Left lung (tissue), 10 donors: ENCODE results near the gene TNP2. TPM values are rescaled to one million over a fixed set of nuclear protein-coding genes. Genes with fewer than 3 reads are reported as not detected.

ENCODE experiments used
- ATAC-seq: fragments of 200-7000 bp; cut with Tn5 transposase; one replicate; pipeline ENCODE4 v1.9.1; 2020; ENCODE audit warnings: moderate library complexity
- DNase-seq, 4 donors: peaks; one replicate each; pipeline ENCODE4 v3.0.0-alpha.2; 2013 to 2020
- H3K27ac ChIP-seq, 2 donors: fragments of 200-600 bp; sonication (generic) in 1 of 2; one replicate each; pipeline versions ENCODE4 v1.5.0 to v1.8.0; 2020 to 2021
- H3K27me3 ChIP-seq, 2 donors: fragments of 200-600 bp; sonication (generic) in 1 of 2; one replicate each; pipeline versions ENCODE4 v1.5.0 to v1.8.0; 2020 to 2021
- H3K36me3 ChIP-seq, 2 donors: fragments of 200-600 bp; sonication (generic) in 1 of 2; one replicate each; pipeline versions ENCODE4 v1.5.0 to v1.8.0; 2020 to 2021
- H3K4me1 ChIP-seq, 2 donors: fragments of 200-600 bp; one replicate each; pipeline ENCODE4 v1.8.0; 2021
- H3K4me3 ChIP-seq, 2 donors: fragments of 200-600 bp; sonication (generic) in 1 of 2; one replicate each; pipeline versions ENCODE4 v1.5.0 to v1.8.0; 2020 to 2021; ENCODE audit warnings: mild to moderate bottlenecking in 1 of 2
- H3K9me3 ChIP-seq, 2 donors: fragments of 200-600 bp; sonication (generic) in 1 of 2; one replicate each; pipeline versions ENCODE4 v1.5.0 to v1.8.0; 2020 to 2021
- intact Hi-C, 2 donors: fragments of 100-400 bp; cut with DNase I; formaldehyde crosslinking; loops; one replicate each; pipeline versions ENCODE4 v1.11.2 to v1.14.2; 2022
- polyA plus RNA-seq, 6 donors: library from polyadenylated mRNA; unstranded; fragments of 120-200 nt; gene quantifications; one replicate each; pipeline ENCODE4 v1.2.1, GENCODE V29; 2013; ENCODE audit not compliant: insufficient read length in 6 of 6
- total RNA-seq, 2 donors: library from RNA; stranded (reverse); fragmentation: NEBNext Ultra II Directional; extraction: Animal tissue kit (Norgen Biotek cat#: 25700); gene quantifications; one replicate each; pipeline ENCODE4 v1.2.1, GENCODE V29; 2021
- TF ChIP-seq, protein P1 (sequence below), 2 donors: fragments of 200-600 bp; sonication (generic) in 1 of 2; IDR thresholded peaks; one replicate each; pipeline versions ENCODE4 v1.5.0 to v1.8.0; 2021; ENCODE audit warnings: antibody characterized with exemption in 2 of 2
- donor health status: DM: no; HTN: yes; CAD: no.
- donor health status: DM: no; HTN: no; CAD: no.

Gene TNP2
- total and polyA plus RNA-seq, 8 donors = not detected

DNA sequence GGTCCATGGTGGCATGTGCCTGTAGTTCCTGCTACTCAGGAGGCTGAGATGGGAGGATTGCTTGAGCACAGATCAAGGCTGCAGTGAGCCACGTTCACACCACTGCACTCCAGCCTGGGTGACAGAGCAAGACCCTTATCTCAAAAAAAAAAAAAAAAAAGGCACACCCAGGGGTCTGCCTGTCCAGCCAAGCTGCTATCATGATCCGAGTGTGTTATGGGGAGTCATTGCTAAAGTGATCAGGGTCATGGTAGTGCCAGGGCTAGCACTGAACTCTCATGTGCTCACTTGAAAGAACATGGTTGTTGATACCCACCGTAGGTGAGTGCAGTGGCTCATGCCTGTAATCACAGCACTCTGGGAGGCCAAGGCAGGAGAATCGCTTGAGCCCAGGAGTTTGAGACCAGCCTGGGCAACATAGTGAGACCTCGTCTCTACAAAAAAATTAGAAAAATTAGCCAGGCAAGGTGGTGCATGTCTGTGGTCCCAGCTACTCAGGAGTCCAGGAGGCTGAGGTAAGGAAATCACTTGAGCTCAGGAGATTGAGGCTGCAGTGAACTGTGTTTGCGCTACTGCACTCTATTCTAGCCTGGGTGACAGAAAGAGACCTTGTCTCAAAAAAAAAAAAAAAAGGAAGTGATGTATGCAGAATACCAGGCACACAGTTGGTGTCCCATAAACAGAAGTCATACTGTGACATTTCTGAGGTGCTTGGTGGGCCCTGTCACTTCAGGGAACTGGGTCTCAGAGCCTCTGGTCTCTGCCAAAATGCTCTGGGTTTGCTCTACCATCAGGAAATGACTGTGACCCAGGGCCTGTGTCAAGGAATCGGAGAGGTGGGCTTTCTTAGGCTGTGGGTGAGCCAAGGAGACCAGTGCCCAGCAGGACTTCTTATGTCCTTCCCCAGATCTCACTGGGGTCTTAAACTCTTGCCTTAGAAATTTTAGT is 9.8 kb upstream of the TNP2 start:
- TF ChIP-seq, protein P1, sequence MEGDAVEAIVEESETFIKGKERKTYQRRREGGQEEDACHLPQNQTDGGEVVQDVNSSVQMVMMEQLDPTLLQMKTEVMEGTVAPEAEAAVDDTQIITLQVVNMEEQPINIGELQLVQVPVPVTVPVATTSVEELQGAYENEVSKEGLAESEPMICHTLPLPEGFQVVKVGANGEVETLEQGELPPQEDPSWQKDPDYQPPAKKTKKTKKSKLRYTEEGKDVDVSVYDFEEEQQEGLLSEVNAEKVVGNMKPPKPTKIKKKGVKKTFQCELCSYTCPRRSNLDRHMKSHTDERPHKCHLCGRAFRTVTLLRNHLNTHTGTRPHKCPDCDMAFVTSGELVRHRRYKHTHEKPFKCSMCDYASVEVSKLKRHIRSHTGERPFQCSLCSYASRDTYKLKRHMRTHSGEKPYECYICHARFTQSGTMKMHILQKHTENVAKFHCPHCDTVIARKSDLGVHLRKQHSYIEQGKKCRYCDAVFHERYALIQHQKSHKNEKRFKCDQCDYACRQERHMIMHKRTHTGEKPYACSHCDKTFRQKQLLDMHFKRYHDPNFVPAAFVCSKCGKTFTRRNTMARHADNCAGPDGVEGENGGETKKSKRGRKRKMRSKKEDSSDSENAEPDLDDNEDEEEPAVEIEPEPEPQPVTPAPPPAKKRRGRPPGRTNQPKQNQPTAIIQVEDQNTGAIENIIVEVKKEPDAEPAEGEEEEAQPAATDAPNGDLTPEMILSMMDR (IDR thresholded peaks at IDR 0.05) = no peak
- intact Hi-C loops = no loop called here
- Histone ChIP-seq H3K4me3 (no peak overlapping the region), H3K9me3 (no peaks in the 10 kb centered on the region), H3K4me1 (peaks cover 2 to 4% of the 10 kb centered on the region in 2 donors), H3K27me3 (no peaks in the 10 kb centered on the region), H3K27ac (no peak overlapping the region), H3K36me3 (no peaks in the 10 kb centered on the region)
- ATAC-seq (peak; percentile 21), DNase-seq (no peak)

DNA sequence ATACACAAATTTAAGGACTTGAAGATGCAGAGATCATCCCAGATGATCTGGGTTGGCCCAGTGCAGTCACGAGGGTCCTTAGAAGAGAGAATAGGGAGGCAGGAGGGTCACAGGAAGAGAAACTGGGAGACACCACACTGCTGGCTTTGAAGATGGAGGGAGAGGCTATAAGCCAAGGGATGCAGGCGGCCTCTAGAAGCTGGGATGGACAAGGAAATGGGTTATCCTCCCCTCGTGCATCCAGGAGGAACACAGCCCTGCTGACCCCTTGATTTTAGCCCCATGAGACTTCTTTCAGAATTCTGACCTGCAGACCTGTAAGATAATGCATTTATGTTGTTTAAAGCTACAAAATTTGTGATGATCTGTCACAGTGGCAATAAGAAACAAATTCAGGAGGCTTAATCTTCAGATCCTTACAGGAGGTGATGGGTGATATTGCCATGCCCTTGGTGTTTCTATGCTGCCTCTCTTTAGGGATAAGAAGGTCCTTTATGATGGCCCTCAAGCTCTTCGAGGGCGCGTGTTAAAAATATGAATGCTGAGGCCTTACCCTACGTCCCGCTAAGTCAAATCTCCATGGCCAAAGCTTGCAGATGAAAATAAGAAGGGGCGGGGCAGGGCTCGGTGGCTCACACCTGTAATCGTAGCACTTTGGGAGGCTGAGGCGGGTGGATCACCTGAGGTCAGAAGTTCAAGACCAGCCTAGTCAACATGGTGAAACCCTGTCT is 8.6 kb upstream of the TNP2 start:
- intact Hi-C loops = no loop called here
- no peaks in the 10 kb centered on the region for H3K27me3 ChIP-seq
- no peak overlapping the region for H3K27ac ChIP-seq
- DNase-seq (no peak), ATAC-seq (no peak)
- H3K36me3 ChIP-seq = no peaks in the 10 kb centered on the region
- no peaks in the 10 kb centered on the region for H3K9me3 ChIP-seq
- TF ChIP-seq, protein P1 (IDR thresholded peaks at IDR 0.05) = no peak
- H3K4me3 ChIP-seq = no peak overlapping the region
- H3K4me1 ChIP-seq = peaks cover 0 to 4% of the 10 kb centered on the region in 2 donors

DNA sequence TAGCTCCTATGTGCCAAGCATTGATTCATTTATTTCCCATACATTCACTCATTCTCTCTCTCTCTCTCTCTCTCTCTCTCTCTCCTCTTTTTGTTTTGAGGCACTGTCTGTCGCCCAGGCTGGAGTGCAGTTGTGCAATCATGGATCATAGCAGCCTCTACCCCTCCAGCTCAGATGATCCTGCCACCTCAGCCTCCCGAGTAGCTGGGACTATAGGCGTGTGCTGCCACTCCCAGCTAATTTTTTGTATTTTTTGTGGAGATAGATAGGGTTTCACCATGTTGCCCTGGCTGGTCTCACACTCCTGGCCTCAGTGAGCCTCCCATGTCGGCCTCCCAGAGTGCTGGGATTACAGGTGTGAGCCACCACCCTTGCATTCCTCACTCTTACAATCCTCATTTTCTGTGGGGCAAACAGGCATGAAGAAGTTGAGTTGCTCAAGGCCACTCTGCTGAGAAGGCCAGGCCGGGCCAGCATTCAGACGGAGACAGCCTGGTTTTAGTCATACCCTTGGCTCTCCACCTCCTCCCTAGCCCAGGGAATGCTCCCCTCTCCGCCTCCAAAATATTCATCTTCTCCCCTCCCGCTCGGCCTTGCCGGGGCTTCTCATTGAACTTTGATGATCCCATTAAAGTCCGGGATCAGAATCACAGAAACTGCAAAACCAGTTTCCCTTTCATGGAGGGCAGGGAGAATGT is 7.9 kb upstream of the TNP2 start:
- no peak for ATAC-seq
- H3K4me1 ChIP-seq = peaks cover 0 to 4% of the 10 kb centered on the region in 2 donors
- no peak overlapping the region for H3K4me3 ChIP-seq
- H3K27ac ChIP-seq = no peak overlapping the region
- no peaks in the 10 kb centered on the region for H3K36me3 ChIP-seq
- intact Hi-C loops = no loop called here
- no peaks in the 10 kb centered on the region for H3K9me3 ChIP-seq
- no peaks in the 10 kb centered on the region for H3K27me3 ChIP-seq
- TF ChIP-seq, protein P1 (IDR thresholded peaks at IDR 0.05) = no peak
- DNase-seq = no peak

- no peaks in the 10 kb centered on the region for H3K27me3 ChIP-seq
- no peaks in the 10 kb centered on the region for H3K36me3 ChIP-seq
- intact Hi-C loops = no loop called here
- H3K4me3 ChIP-seq = no peak within 1 kb of the TSS
- no peak for DNase-seq
- peaks cover 0 to 4% of the 10 kb centered on the region in 2 donors for H3K4me1 ChIP-seq
- TF ChIP-seq, protein P1 (IDR thresholded peaks at IDR 0.05) = no peak
- H3K9me3 ChIP-seq = no peaks in the 10 kb centered on the region
- H3K27ac ChIP-seq = no peak within 1 kb of the TSS
- no peak for ATAC-seq
These were observed 7.2 kb upstream of the TNP2 start, which contains the start of gene PRM2 for GRCh38 chr16:11276143-11276895. Gene PRM2 (minus strand): TSS chr16:11276480. CDS start chr16:11276370, 110 bp downstream.
